ENCODE data around the gene ABHD12B.

- TF ChIP-seq CTCF (conservative IDR thresholded peaks at IDR 0.05; ENCODE audit: low read depth, low read length) (no peak), EZH2 (IDR thresholded peaks at IDR 0.05; ENCODE audit: borderline replicate concordance, low read depth, low read length, poor library complexity, severe bottlenecking) (no peak)
Measured at GRCh38 chr14:50832935-50833630, 38.8 kb upstream of the ABHD12B start.

Data from A673 (cell line).